PC-9 (cell line): Measurements from ENCODE around the gene SNORC. TPM values are rescaled to one million over a fixed set of nuclear protein-coding genes. Genes with fewer than 3 reads are reported as not detected.
A peak's percentile ranks its signal among the peaks of the same experiment; 100 is the strongest.

Experiments
- BruUV-seq: library from RNA; stranded (reverse); fragments of 400-500 nt; replicated peaks from 2 replicates; lab custom pipeline; 2021; lab: Mats Ljungman, UMichigan
- CTCF ChIA-PET: fragments of 300-600 bp; sonication (Branson Sonifier 250); formaldehyde crosslinking; loops from one replicate; lab custom pipeline; 2022; ENCODE audit warnings: antibody characterized with exemption; lab: Charles Lee
- POLR2A ChIA-PET: fragments of 300-600 bp; sonication (Branson Sonifier 250); formaldehyde crosslinking; loops from one replicate; lab custom pipeline; 2022; ENCODE audit warnings: antibody characterized with exemption; ENCODE audit not compliant: unreplicated experiment; lab: Charles Lee
- DNase-seq, 2 experiments: peaks; one replicate each; pipeline versions ENCODE4 v3.0.0 to v3.0.0-alpha.2; 2015 to 2022; ENCODE audit warnings: mixed read lengths in 1 of 2
- H2AFZ ChIP-seq: fragments of 200-600 bp; sonication (generic); 2 replicates; pipeline ENCODE4 v1.8.1; 2017; ENCODE audit warnings: antibody characterized with exemption
- H3F3A ChIP-seq: fragments of 200-600 bp; sonication (generic); 2 replicates; pipeline ENCODE4 v1.8.1; 2017; ENCODE audit warnings: antibody characterized with exemption, mild to moderate bottlenecking, low read depth; ENCODE audit not compliant: insufficient read depth
- H3K27ac ChIP-seq: fragments of 200-600 bp; sonication (generic); 2 replicates; pipeline ENCODE4 v1.6.1; 2016; ENCODE audit warnings: mixed run types
- H3K27me3 ChIP-seq: fragments of 200-600 bp; sonication (generic); 2 replicates; pipeline ENCODE4 v1.6.1; 2016; ENCODE audit warnings: low read depth, mixed run types; ENCODE audit not compliant: insufficient read depth
- H3K36me3 ChIP-seq: fragments of 200-600 bp; sonication (generic); 2 replicates; pipeline ENCODE4 v1.6.1; 2016; ENCODE audit warnings: low read depth, mixed run types
- H3K4me1 ChIP-seq: fragments of 200-600 bp; sonication (generic); replicated peaks from 2 replicates; pipeline ENCODE4 v1.6.1; 2016; ENCODE audit warnings: mixed run types; ENCODE audit not compliant: insufficient read depth
- H3K4me2 ChIP-seq: fragments of 200-600 bp; sonication (generic); 2 replicates; pipeline ENCODE4 v1.6.1; 2017; ENCODE audit warnings: mixed run types
- H3K4me3 ChIP-seq: fragments of 200-600 bp; sonication (generic); 2 replicates; pipeline ENCODE4 v1.6.1; 2016; ENCODE audit warnings: mixed run types
- H3K79me2 ChIP-seq: fragments of 200-600 bp; sonication (generic); 2 replicates; pipeline ENCODE4 v1.6.1; 2017; ENCODE audit warnings: low read depth, mixed run types
- H3K9me2 ChIP-seq: fragments of 200-600 bp; sonication (generic); 2 replicates; pipeline ENCODE4 v1.8.1; 2017; ENCODE audit warnings: mild to moderate bottlenecking; ENCODE audit not compliant: insufficient read depth
- H3K9me3 ChIP-seq: fragments of 200-600 bp; sonication (generic); 2 replicates; pipeline ENCODE4 v1.8.1; 2016; ENCODE audit warnings: low read depth; ENCODE audit not compliant: insufficient read depth
- H4K20me1 ChIP-seq: fragments of 200-600 bp; sonication (generic); 2 replicates; pipeline ENCODE4 v1.8.1; 2017; ENCODE audit not compliant: insufficient read depth
- CTCF ChIP-seq: fragments of 200-600 bp; sonication (generic); conservative IDR thresholded peaks from 2 replicates; pipeline ENCODE4 v1.6.1; 2017; ENCODE audit warnings: mixed run types, antibody characterized with exemption, mild to moderate bottlenecking, moderate library complexity
- EZH2 ChIP-seq: fragments of 200-600 bp; sonication (generic); IDR thresholded peaks from 2 replicates; pipeline ENCODE4 v1.8.0; 2017; ENCODE audit warnings: antibody characterized with exemption, low read depth
- intact Hi-C: fragments of 100-400 bp; cut with micrococcal nuclease; formaldehyde crosslinking; loops from one replicate; pipeline ENCODE4 v1.10.0; 2022; ENCODE audit not compliant: unreplicated experiment
- total RNA-seq: library from RNA; stranded (reverse); gene quantifications from 2 replicates; pipeline ENCODE4 v1.2.3, GENCODE V29; 2021

The SNORC gene
- total RNA-seq, 1 experiment from 2014 or later: 10.4 TPM

- DNase-seq: peak in 1 of 2 experiments; percentile 59
- ChIA-PET POLR2A (no interaction called here), CTCF (no interaction called here)
- Histone ChIP-seq H3K27me3 (no peaks in the 10 kb centered on the region), H3K4me3 (no peak overlapping the region), H3K9me2 (no peaks in the 10 kb centered on the region), H4K20me1 (no peaks in the 10 kb centered on the region; the same call in 1 of the 2 replicates), H2AFZ (no peak overlapping the region), H3K9me3 (no peaks in the 10 kb centered on the region), H3K36me3 (0 out of 2 replicates have a peak, but pooled peaks cover under 1% of the 10 kb centered on the region), H3F3A (peaks cover 5% of the 10 kb centered on the region; the same call in 1 of the 2 replicates), H3K27ac (peak overlapping the region; percentile 17; the same call in 1 of the 2 replicates), H3K4me2 (no peak overlapping the region), H3K79me2 (no peaks in the 10 kb centered on the region), H3K4me1 (no peaks in the 10 kb centered on the region)
- BruUV-seq: no TSS peak
- TF ChIP-seq EZH2: no peak
- TF ChIP-seq CTCF: no peak
- intact Hi-C loops: no loop called here
These were observed 6.1 kb upstream of the SNORC start for GRCh38 chr2:232863996-232864395.

GRCh38 chr2:232865165-232865564 is 4.9 kb upstream of the SNORC start:
- POLR2A ChIA-PET: no interaction called here
- intact Hi-C loops: no loop called here
- Histone ChIP-seq H4K20me1 (no peaks in the 10 kb centered on the region; the same call in 1 of the 2 replicates), H3K79me2 (no peaks in the 10 kb centered on the region), H3K36me3 (no peaks in the 10 kb centered on the region), H3F3A (peaks cover 5% of the 10 kb centered on the region; the same call in 1 of the 2 replicates), H3K9me3 (no peaks in the 10 kb centered on the region), H3K4me2 (no peak overlapping the region), H3K27ac (no peak overlapping the region), H3K4me1 (no peaks in the 10 kb centered on the region), H3K27me3 (no peaks in the 10 kb centered on the region), H3K4me3 (no peak overlapping the region), H3K9me2 (no peaks in the 10 kb centered on the region), H2AFZ (no peak overlapping the region)
- TF ChIP-seq CTCF (no peak), EZH2 (no peak)
- BruUV-seq: no TSS peak
- DNase-seq: no peak
- CTCF ChIA-PET: no interaction called here

- H3K9me3 ChIP-seq: no peaks in the 10 kb centered on the region
These were observed 4.0 kb upstream of the SNORC start for GRCh38 chr2:232866104-232866503.

More at GRCh38 chr2:232866104-232866503, 4.0 kb upstream of the SNORC start:
- Histone ChIP-seq H3K4me1 (no peaks in the 10 kb centered on the region), H3K4me2 (no peak overlapping the region), H2AFZ (no peak overlapping the region), H3K27me3 (no peaks in the 10 kb centered on the region), H3K9me2 (no peaks in the 10 kb centered on the region), H3K27ac (no peak overlapping the region), H3K4me3 (no peak overlapping the region), H3F3A (peaks cover 5% of the 10 kb centered on the region; the same call in 1 of the 2 replicates), H3K36me3 (no peaks in the 10 kb centered on the region), H4K20me1 (no peaks in the 10 kb centered on the region; the same call in 1 of the 2 replicates), H3K79me2 (no peaks in the 10 kb centered on the region)
- no TSS peak for BruUV-seq
- no peak for TF ChIP-seq CTCF
- TF ChIP-seq EZH2: no peak
- POLR2A ChIA-PET: interaction anchor here (0.6 kb wide), 1 partner anchor 386 kb away, joined by 4 read pairs; the partner anchor contains the start of gene ATG16L1
- no peak for DNase-seq
- intact Hi-C loops: no loop called here
- CTCF ChIA-PET: no interaction called here
